Endothelial cell of umbilical vein (primary cell): ENCODE measurements around the gene CENPA. TPM values are rescaled to one million over a fixed set of nuclear protein-coding genes. Genes with fewer than 3 reads are reported as not detected.

Experiments
- BruUV-seq: library from RNA; stranded (reverse); fragments of 400-500 nt; replicated peaks from 2 replicates; lab custom pipeline; 2021; lab: Mats Ljungman, UMichigan
- CTCF ChIA-PET: fragments of 300-600, 350-600 bp; sonication (Branson Sonifier 250); formaldehyde crosslinking; loops from one replicate; lab custom pipeline; 2021; ENCODE audit warnings: antibody characterized with exemption, inconsistent platforms; lab: Charles Lee
- POLR2A ChIA-PET: fragments of 300-600, 350-600 bp; sonication (Branson Sonifier 250); formaldehyde crosslinking; loops from one replicate; lab custom pipeline; 2021; ENCODE audit warnings: antibody characterized with exemption, inconsistent platforms; lab: Charles Lee
- DNase-seq: peaks from one replicate; pipeline ENCODE4 v3.0.0-alpha.2; 2011; ENCODE audit warnings: low read depth, low spot score
- FAIRE-seq: peaks from 2 replicates; lab custom pipeline; 2011; peaks lifted over from hg19 to GRCh38; lab: Jason Lieb, UNC
- H2AFZ ChIP-seq: 2 replicates; pipeline ENCODE4 v1.6.0; 2012; ENCODE audit warnings: low read depth, low read length, control low read depth, inconsistent platforms
- H3K27ac ChIP-seq: 2 replicates; pipeline ENCODE4 v1.5.1; 2011; ENCODE audit warnings: low read depth, mild to moderate bottlenecking, control low read depth, low read length, moderate library complexity; ENCODE audit not compliant: insufficient read depth
- H3K27me3 ChIP-seq, 2 experiments: 2 replicates each; pipeline versions ENCODE4 v1.6.0 to v1.6.1; 2011; ENCODE audit warnings: low read length in 2 of 2, mixed read lengths in 1 of 2; ENCODE audit not compliant: control insufficient read depth in 2 of 2, insufficient read depth in 2 of 2
- H3K36me3 ChIP-seq, 2 experiments: 2 replicates in 1 of 2; 3 replicates in 1 of 2; pipeline ENCODE4 v1.5.1; 2011; ENCODE audit warnings: low read length in 2 of 2, mild to moderate bottlenecking in 1 of 2, moderate library complexity in 1 of 2; ENCODE audit not compliant: control insufficient read depth in 2 of 2, insufficient read depth in 2 of 2; ENCODE audit errors: extremely low read depth in 1 of 2
- H3K4me1 ChIP-seq: 3 replicates; pipeline ENCODE4 v1.5.1; 2011; ENCODE audit warnings: mild to moderate bottlenecking, low read length; ENCODE audit not compliant: control insufficient read depth, insufficient read depth; ENCODE audit errors: extremely low read depth
- H3K4me2 ChIP-seq: 2 replicates; pipeline ENCODE4 v1.6.1; 2011; ENCODE audit warnings: low read length, control low read depth, mixed read lengths; ENCODE audit not compliant: insufficient read depth
- H3K4me3 ChIP-seq, 3 experiments: fragments of 200-600 bp in 1 of 3; sonication (generic), shearing (Covaris generic) in 1 of 3; replicated peaks in 1 of 3; 2 replicates each; pipeline ENCODE4 v1.5.1; 2011 to 2016; ENCODE audit warnings: control low read depth in 3 of 3, low read length in 3 of 3, mild to moderate bottlenecking in 2 of 3, inconsistent platforms in 1 of 3, low read depth in 1 of 3, moderate library complexity in 1 of 3; ENCODE audit not compliant: insufficient read depth in 1 of 3
- H3K79me2 ChIP-seq: 2 replicates; pipeline ENCODE4 v1.6.0; 2012; ENCODE audit warnings: low read length, inconsistent platforms; ENCODE audit not compliant: control insufficient read depth, insufficient read depth
- H3K9ac ChIP-seq: replicated peaks from 2 replicates; pipeline ENCODE3; 2011; ENCODE audit warnings: low read length, control low read depth; ENCODE audit not compliant: insufficient read depth; ENCODE audit errors: extremely low read depth
- H3K9me1 ChIP-seq: replicated peaks from 3 replicates; pipeline ENCODE4 v1.6.0; 2011; ENCODE audit warnings: mild to moderate bottlenecking, low read length; ENCODE audit not compliant: control insufficient read depth, insufficient read depth; ENCODE audit errors: extremely low read depth
- H3K9me3 ChIP-seq: replicated peaks from 2 replicates; pipeline ENCODE4 v1.5.1; 2012; ENCODE audit warnings: low read length, inconsistent platforms; ENCODE audit not compliant: control insufficient read depth, insufficient read depth
- H4K20me1 ChIP-seq: replicated peaks from 2 replicates; pipeline ENCODE3; 2011; ENCODE audit warnings: mild to moderate bottlenecking, low read length; ENCODE audit not compliant: control insufficient read depth, insufficient read depth; ENCODE audit errors: extremely low read depth
- EZH2 ChIP-seq: IDR thresholded peaks from 2 replicates; pipeline ENCODE4 v1.6.1; 2012; ENCODE audit warnings: borderline replicate concordance, low read depth, mild to moderate bottlenecking, moderate library complexity, low read length, inconsistent platforms; ENCODE audit not compliant: severe bottlenecking
- FOS ChIP-seq: IDR thresholded peaks from 2 replicates; pipeline ENCODE4 v1.6.1; 2011; ENCODE audit warnings: mild to moderate bottlenecking, low read length, moderate library complexity, borderline replicate concordance; ENCODE audit not compliant: insufficient read depth
- GATA2 ChIP-seq: IDR thresholded peaks from 2 replicates; pipeline ENCODE4 v1.7.0; 2011; ENCODE audit warnings: low read depth, mild to moderate bottlenecking, moderate library complexity, mixed read lengths, low read length; ENCODE audit not compliant: insufficient read length, insufficient read depth
- JUN ChIP-seq: IDR thresholded peaks from 2 replicates; pipeline ENCODE4 v1.6.1; 2011; ENCODE audit warnings: borderline replicate concordance, low read depth; ENCODE audit not compliant: insufficient read length, insufficient read depth
- MYC ChIP-seq: IDR thresholded peaks from one replicate; pipeline ENCODE4 v1.6.1; 2011; ENCODE audit warnings: mild to moderate bottlenecking, low read depth, low read length
- POLR2A ChIP-seq: IDR thresholded peaks from 2 replicates; pipeline ENCODE4 v1.6.1; 2012; ENCODE audit warnings: low read depth, mild to moderate bottlenecking, control low read depth, low read length
- POLR2AphosphoS5 ChIP-seq: IDR thresholded peaks from 2 replicates; pipeline ENCODE4 v1.6.1; 2012; ENCODE audit warnings: low read depth, mild to moderate bottlenecking, control low read depth, low read length, moderate library complexity; ENCODE audit not compliant: insufficient read depth
- dilution Hi-C: fragments of 300-500 bp; cut with MboI; formaldehyde crosslinking; loops from one replicate; pipeline ENCODE4 v1.15.0; 2019; ENCODE audit warnings: low sequenced_read_pairs; ENCODE audit not compliant: extremely low pct_ligation_motif_present
- intact Hi-C: fragments of 100-400 bp; cut with micrococcal nuclease; formaldehyde crosslinking; loops from one replicate; pipeline ENCODE4 v1.10.0; 2022
- polyA plus RNA-seq, 4 experiments: library from polyadenylated mRNA; depleted of rRNA in 3 of 4; stranded (reverse) in 3 of 4; unstranded in 1 of 4; fragments of >200 nt; gene quantifications; 2 replicates each; pipeline versions ENCODE4 v1.2.1 to v1.2.3, GENCODE V29; 2011 to 2012; ENCODE audit warnings: missing spikeins in 1 of 4
- total RNA-seq: library from RNA; stranded (reverse); gene quantifications from 2 replicates; pipeline ENCODE4 v1.2.3, GENCODE V29; 2021
- TF ChIP-seq, protein P1 (sequence below), 2 donors: IDR thresholded peaks; 1 replicate in 1 of 2; 2 replicates in 1 of 2; pipeline ENCODE4 v1.5.1; 2011; ENCODE audit warnings: low read length in 2 of 2, mild to moderate bottlenecking in 2 of 2, moderate library complexity in 2 of 2, control low read depth in 1 of 2, inconsistent platforms in 1 of 2, low read depth in 1 of 2; ENCODE audit not compliant: insufficient read depth in 1 of 2; ENCODE audit errors: extremely low read depth in 1 of 2
- TF ChIP-seq, protein P2 (sequence below): IDR thresholded peaks from 2 replicates; pipeline ENCODE4 v1.6.1; 2011; ENCODE audit not compliant: insufficient read depth, insufficient read length

CENPA gene
- total and polyA plus RNA-seq, 2 donors (not counting 3 experiments of a cell fraction or from before 2014, with no cell fraction given) = 22.0 to 33.1 TPM

DNA sequence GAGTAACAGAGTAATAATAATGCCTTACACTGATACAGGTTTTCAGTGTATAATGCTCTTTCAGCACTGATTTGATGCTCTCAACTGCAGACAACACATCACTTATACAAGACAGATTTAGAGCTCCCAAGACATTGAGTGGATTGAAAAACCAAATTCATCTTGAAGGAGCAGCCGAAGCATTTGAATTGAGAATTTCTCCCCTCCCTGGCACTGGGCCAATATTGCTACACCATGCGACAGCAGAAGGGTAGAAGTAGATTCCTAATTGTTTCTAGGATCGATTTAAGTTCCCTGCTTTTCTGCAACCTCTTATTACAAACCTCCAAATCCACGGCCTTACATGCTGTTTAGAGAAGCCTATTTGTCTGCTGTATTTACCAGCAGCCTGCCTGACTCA lies 15.5 kb downstream of the CENPA start:
- H3K4me1 ChIP-seq = no peaks in the 10 kb centered on the region
- dilution Hi-C loops = no loop called here

DNA sequence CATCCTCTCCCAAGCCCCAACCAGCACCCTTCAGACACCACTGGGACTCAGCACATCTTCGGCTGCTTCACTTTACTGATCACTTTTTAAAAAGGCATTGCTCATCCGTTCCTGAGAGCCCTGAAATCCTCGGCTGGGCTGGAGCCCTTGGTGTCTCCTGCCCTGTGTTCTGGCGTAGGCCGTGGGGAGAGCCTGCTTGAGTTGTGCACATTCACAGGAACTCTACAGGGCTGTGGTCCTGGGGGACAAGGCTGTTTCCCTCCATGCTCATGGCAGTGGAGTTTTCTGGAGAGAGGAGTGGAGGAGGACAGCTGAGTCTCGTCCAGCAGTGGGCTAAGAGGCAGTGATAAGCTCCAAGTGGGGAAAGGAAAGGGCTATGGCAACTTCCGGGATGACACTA lies 15.9 kb downstream of the CENPA start:
- no peaks in the 10 kb centered on the region for H4K20me1 ChIP-seq
- H3K79me2 ChIP-seq = no peaks in the 10 kb centered on the region
- H3K27ac ChIP-seq = no peak overlapping the region
- dilution Hi-C loops (no loop called here), intact Hi-C loops (no loop called here)
- no peaks in the 10 kb centered on the region for H3K27me3 ChIP-seq
- H3K9me1 ChIP-seq = no peaks in the 10 kb centered on the region
- H3K9me3 ChIP-seq = no peaks in the 10 kb centered on the region
- BruUV-seq = no TSS peak
- H2AFZ ChIP-seq = no peak overlapping the region
- CTCF ChIA-PET = no interaction called here
- no peak for FAIRE-seq
- no peak for DNase-seq
- no peaks in the 10 kb centered on the region for H3K4me1 ChIP-seq
- H3K36me3 ChIP-seq = peaks cover 2 to 7% of the 10 kb centered on the region in 2 experiments
- POLR2A ChIA-PET = no interaction called here
- H3K9ac ChIP-seq = no peak overlapping the region
- no peak overlapping the region for H3K4me2 ChIP-seq
- H3K4me3 ChIP-seq = no peak overlapping the region
- no peak for TF ChIP-seq MYC
- no peak for TF ChIP-seq EZH2
- no peak for TF ChIP-seq FOS
- TF ChIP-seq JUN = no peak
- TF ChIP-seq, protein P1, sequence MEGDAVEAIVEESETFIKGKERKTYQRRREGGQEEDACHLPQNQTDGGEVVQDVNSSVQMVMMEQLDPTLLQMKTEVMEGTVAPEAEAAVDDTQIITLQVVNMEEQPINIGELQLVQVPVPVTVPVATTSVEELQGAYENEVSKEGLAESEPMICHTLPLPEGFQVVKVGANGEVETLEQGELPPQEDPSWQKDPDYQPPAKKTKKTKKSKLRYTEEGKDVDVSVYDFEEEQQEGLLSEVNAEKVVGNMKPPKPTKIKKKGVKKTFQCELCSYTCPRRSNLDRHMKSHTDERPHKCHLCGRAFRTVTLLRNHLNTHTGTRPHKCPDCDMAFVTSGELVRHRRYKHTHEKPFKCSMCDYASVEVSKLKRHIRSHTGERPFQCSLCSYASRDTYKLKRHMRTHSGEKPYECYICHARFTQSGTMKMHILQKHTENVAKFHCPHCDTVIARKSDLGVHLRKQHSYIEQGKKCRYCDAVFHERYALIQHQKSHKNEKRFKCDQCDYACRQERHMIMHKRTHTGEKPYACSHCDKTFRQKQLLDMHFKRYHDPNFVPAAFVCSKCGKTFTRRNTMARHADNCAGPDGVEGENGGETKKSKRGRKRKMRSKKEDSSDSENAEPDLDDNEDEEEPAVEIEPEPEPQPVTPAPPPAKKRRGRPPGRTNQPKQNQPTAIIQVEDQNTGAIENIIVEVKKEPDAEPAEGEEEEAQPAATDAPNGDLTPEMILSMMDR (IDR thresholded peaks at IDR 0.05; ENCODE audit: extremely low read depth in 1 of 2, insufficient read depth in 1 of 2, low read depth in 1 of 2, low read length in 2 of 2) = no peak
- TF ChIP-seq GATA2 = no peak
- no peak for TF ChIP-seq POLR2A
- TF ChIP-seq, protein P2, sequence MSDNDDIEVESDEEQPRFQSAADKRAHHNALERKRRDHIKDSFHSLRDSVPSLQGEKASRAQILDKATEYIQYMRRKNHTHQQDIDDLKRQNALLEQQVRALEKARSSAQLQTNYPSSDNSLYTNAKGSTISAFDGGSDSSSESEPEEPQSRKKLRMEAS = no peak
- no peak for TF ChIP-seq POLR2AphosphoS5

More for the DNA sequence above, 15.5 kb downstream of the CENPA start:
- BruUV-seq = no TSS peak
- FAIRE-seq = no peak
- POLR2A ChIA-PET = no interaction called here
- H3K79me2 ChIP-seq = no peaks in the 10 kb centered on the region
- no peaks in the 10 kb centered on the region for H3K27me3 ChIP-seq
- no peaks in the 10 kb centered on the region for H3K9me3 ChIP-seq
- no peak overlapping the region for H3K4me2 ChIP-seq
- intact Hi-C loops = no loop called here
- H3K9ac ChIP-seq = no peak overlapping the region
- H3K4me3 ChIP-seq = no peak overlapping the region
- H3K27ac ChIP-seq = no peak overlapping the region
- H3K9me1 ChIP-seq = no peaks in the 10 kb centered on the region
- CTCF ChIA-PET = no interaction called here
- no peak for DNase-seq
- TF ChIP-seq EZH2 = no peak
- H2AFZ ChIP-seq = no peak overlapping the region
- peaks cover 2 to 10% of the 10 kb centered on the region in 2 experiments for H3K36me3 ChIP-seq
- no peaks in the 10 kb centered on the region for H4K20me1 ChIP-seq
